Kidney (tissue), 14 donors: ENCODE measurements around the gene CDR2L. TPM values are rescaled to one million over a fixed set of nuclear protein-coding genes. Genes with fewer than 3 reads are reported as not detected.

Experiments used
- DNase-seq, 5 donors: peaks; one replicate each; pipeline ENCODE4 v3.0.0-alpha.2; 2013 to 2020
- FAIRE-seq: peaks from 2 replicates; lab custom pipeline; 2012; peaks lifted over from hg19 to GRCh38; lab: Jason Lieb, UNC
- H3K27ac ChIP-seq, 2 donors: one replicate each; pipeline ENCODE4 v1.7.0; 2013; ENCODE audit warnings: low read depth in 2 of 2, low read length in 2 of 2, inconsistent platforms in 1 of 2
- H3K27me3 ChIP-seq: one replicate; pipeline ENCODE4 v1.7.1; 2013; ENCODE audit warnings: low read length, inconsistent platforms; ENCODE audit not compliant: control insufficient read depth, insufficient read depth
- H3K36me3 ChIP-seq, 3 donors: one replicate each; pipeline versions ENCODE4 v1.7.0 to v1.7.1; 2013; ENCODE audit warnings: low read length in 3 of 3, control low read depth in 1 of 3, inconsistent platforms in 1 of 3; ENCODE audit not compliant: insufficient read depth in 3 of 3, control insufficient read depth in 2 of 3
- H3K4me1 ChIP-seq, 3 donors: one replicate each; pipeline versions ENCODE4 v1.7.0 to v1.7.1; 2013; ENCODE audit warnings: low read length in 3 of 3, inconsistent platforms in 1 of 3, low read depth in 1 of 3; ENCODE audit not compliant: control insufficient read depth in 2 of 3, insufficient read depth in 2 of 3
- H3K4me3 ChIP-seq, 3 donors: one replicate each; pipeline versions ENCODE4 v1.7.0 to v1.8.1; 2013; ENCODE audit warnings: low read length in 3 of 3, control low read depth in 1 of 3, inconsistent platforms in 1 of 3
- H3K9ac ChIP-seq, 3 donors: one replicate each; pipeline versions ENCODE4 v1.7.0 to v1.7.1; 2013; ENCODE audit warnings: low read length in 3 of 3, control low read depth in 1 of 3, inconsistent platforms in 1 of 3
- H3K9me3 ChIP-seq, 3 donors: one replicate each; pipeline versions ENCODE4 v1.7.0 to v1.7.1; 2013; ENCODE audit warnings: low read length in 3 of 3, control low read depth in 1 of 3, inconsistent platforms in 1 of 3; ENCODE audit not compliant: control insufficient read depth in 2 of 3, insufficient read depth in 1 of 3
- CTCF ChIP-seq: IDR thresholded peaks from 3 replicates; pipeline ENCODE4 v1.5.1; 2012; ENCODE audit warnings: mild to moderate bottlenecking, moderate library complexity, borderline replicate concordance; ENCODE audit not compliant: insufficient read depth; ENCODE audit errors: extremely low read depth
- intact Hi-C: fragments of 100-400 bp; cut with DNase I; formaldehyde crosslinking; loops from one replicate; pipeline ENCODE4 v1.11.1; 2022
- polyA plus RNA-seq: library from polyadenylated mRNA; stranded (reverse); fragments of 350-450 nt; fragmentation: Illumina TruSeq; extraction: RNeasy Lipid Tissue Mini Kit (QIAGEN cat#74804); gene quantifications from one replicate; pipeline ENCODE4 v1.2.3, GENCODE V29; 2014; ENCODE audit warnings: low read depth, low replicate concordance; ENCODE audit not compliant: insufficient read depth
- total RNA-seq: library from RNA; stranded (reverse); fragmentation: NEBNext Ultra II Directional; extraction: Animal tissue kit (Norgen Biotek cat#: 25700); gene quantifications from one replicate; pipeline ENCODE4 v1.2.1, GENCODE V29; 2021
- donor health status: control.
- donor health status: control.
- donor health status: control.
- donor health status: control.
- donor health status: control.
- donor health status: DM: yes; HTN: yes; CAD: no.
- donor health status: Normal renal cell carcinoma (clear cell type).

Gene CDR2L
- total and polyA plus RNA-seq, 2 donors from 2014 or later = 12.5 to 29.3 TPM

- Histone ChIP-seq H3K36me3 (no peaks in the 10 kb centered on the region), H3K27me3 (no peaks in the 10 kb centered on the region), H3K27ac (no peak overlapping the region), H3K9me3 (no peaks in the 10 kb centered on the region), H3K4me1 (no peaks in the 10 kb centered on the region), H3K9ac (no peak overlapping the region), H3K4me3 (no peak overlapping the region)
- FAIRE-seq = no peak
- intact Hi-C loops = no loop called here
- no peak for DNase-seq
- TF ChIP-seq CTCF = no peak
These were observed 34.9 kb upstream of the CDR2L start for GRCh38 chr17:74952431-74953133.

GRCh38 chr17:74953134-74953687, 34.2 kb upstream of the CDR2L start:
- Histone ChIP-seq H3K27ac (no peak overlapping the region), H3K4me3 (no peak overlapping the region), H3K36me3 (no peaks in the 10 kb centered on the region), H3K4me1 (no peaks in the 10 kb centered on the region), H3K9ac (no peak overlapping the region), H3K27me3 (no peaks in the 10 kb centered on the region), H3K9me3 (no peaks in the 10 kb centered on the region)
- FAIRE-seq (no peak), DNase-seq (no peak)
- intact Hi-C loops = no loop called here
- no peak for TF ChIP-seq CTCF

GRCh38 chr17:74954115-74954514, 33.3 kb upstream of the CDR2L start:
- FAIRE-seq = no peak
- intact Hi-C loops = no loop called here

More at GRCh38 chr17:74954115-74954514, 33.3 kb upstream of the CDR2L start:
- no peak for TF ChIP-seq CTCF
- H3K27ac ChIP-seq = no peak overlapping the region
- no peak overlapping the region for H3K9ac ChIP-seq
- no peaks in the 10 kb centered on the region for H3K36me3 ChIP-seq
- no peaks in the 10 kb centered on the region for H3K9me3 ChIP-seq
- no peak for DNase-seq
- H3K27me3 ChIP-seq = no peaks in the 10 kb centered on the region
- no peak overlapping the region for H3K4me3 ChIP-seq
- no peaks in the 10 kb centered on the region for H3K4me1 ChIP-seq
